Activated naive CD8-positive, alpha-beta T cell treated with anti-CD3 and anti-CD28 coated beads for 36 hours (primary cell): Measurements from ENCODE around the gene ARG2. TPM values are rescaled to one million over a fixed set of nuclear protein-coding genes. Genes with fewer than 3 reads are reported as not detected.
A peak's percentile ranks its signal among the peaks of the same experiment; 100 is the strongest.

ENCODE experiments used
- DNase-seq: peaks from one replicate; pipeline ENCODE4 v3.0.0; 2021
- H3K27ac Mint-ChIP-seq: one replicate; pipeline ENCODE4 v1.8.0; 2022; ENCODE audit warnings: mild to moderate bottlenecking, moderate library complexity, mixed read lengths
- H3K27me3 Mint-ChIP-seq: one replicate; pipeline ENCODE4 v1.8.0; 2022; ENCODE audit warnings: mild to moderate bottlenecking, mixed read lengths
- H3K36me3 Mint-ChIP-seq: one replicate; pipeline ENCODE4 v1.8.0; 2021; ENCODE audit warnings: mild to moderate bottlenecking, mixed read lengths
- H3K4me1 Mint-ChIP-seq: one replicate; pipeline ENCODE4 v1.8.0; 2021; ENCODE audit warnings: mixed read lengths
- H3K4me3 Mint-ChIP-seq: one replicate; pipeline ENCODE4 v1.8.0; 2022; ENCODE audit warnings: mild to moderate bottlenecking, moderate library complexity, mixed read lengths
- H3K9me3 Mint-ChIP-seq: one replicate; pipeline ENCODE4 v1.8.0; 2022; ENCODE audit warnings: mixed read lengths
- total RNA-seq, 2 experiments: library from RNA; stranded (reverse); gene quantifications; one replicate each; pipeline ENCODE4 v1.2.3, GENCODE V29; 2021

The ARG2 gene
- total RNA-seq, 2 experiments from 2014 or later = 8.7 to 10.2 TPM

GRCh38 chr14:67643713-67644112 is 24.0 kb downstream of the ARG2 start:
- DNase-seq = no peak
- Mint-ChIP-seq H3K4me3 (no peak overlapping the region), H3K36me3 (peaks cover 5% of the 10 kb centered on the region), H3K4me1 (peaks cover 11% of the 10 kb centered on the region), H3K27ac (no peak overlapping the region), H3K9me3 (no peaks in the 10 kb centered on the region), H3K27me3 (no peaks in the 10 kb centered on the region)

- peaks cover 11% of the 10 kb centered on the region for H3K4me1 Mint-ChIP-seq
- H3K27ac Mint-ChIP-seq = no peak overlapping the region
- no peak for DNase-seq
- H3K27me3 Mint-ChIP-seq = no peaks in the 10 kb centered on the region
- H3K9me3 Mint-ChIP-seq = no peaks in the 10 kb centered on the region
- no peak overlapping the region for H3K4me3 Mint-ChIP-seq
- peaks cover 5% of the 10 kb centered on the region for H3K36me3 Mint-ChIP-seq
These were observed 24.7 kb downstream of the ARG2 start for GRCh38 chr14:67644428-67644827.

- Mint-ChIP-seq H3K36me3 (peaks cover 6% of the 10 kb centered on the region), H3K4me3 (no peak overlapping the region), H3K27me3 (no peaks in the 10 kb centered on the region), H3K4me1 (peaks cover 11% of the 10 kb centered on the region), H3K9me3 (no peaks in the 10 kb centered on the region), H3K27ac (no peak overlapping the region)
- DNase-seq = no peak
These were observed 25.7 kb downstream of the ARG2 start for GRCh38 chr14:67645414-67645813.

GRCh38 chr14:67646131-67646530 is 26.4 kb downstream of the ARG2 start:
- Mint-ChIP-seq H3K4me3 (no peak overlapping the region), H3K9me3 (no peaks in the 10 kb centered on the region)

GRCh38 chr14:67650151-67650550 is 30.4 kb downstream of the ARG2 start:
- Mint-ChIP-seq H3K27me3 (no peaks in the 10 kb centered on the region), H3K27ac (no peak overlapping the region), H3K9me3 (no peaks in the 10 kb centered on the region), H3K36me3 (peaks cover 7% of the 10 kb centered on the region), H3K4me1 (no peaks in the 10 kb centered on the region), H3K4me3 (no peak overlapping the region)
- DNase-seq = no peak

More at GRCh38 chr14:67646131-67646530, 26.4 kb downstream of the ARG2 start:
- Mint-ChIP-seq H3K27ac (no peak overlapping the region), H3K27me3 (no peaks in the 10 kb centered on the region), H3K36me3 (peaks cover 9% of the 10 kb centered on the region), H3K4me1 (peaks cover 11% of the 10 kb centered on the region)
- DNase-seq = no peak

GRCh38 chr14:67650694-67651093 is 31.0 kb downstream of the ARG2 start:
- no peaks in the 10 kb centered on the region for H3K4me1 Mint-ChIP-seq
- no peaks in the 10 kb centered on the region for H3K27me3 Mint-ChIP-seq
- DNase-seq = no peak
- no peak overlapping the region for H3K4me3 Mint-ChIP-seq
- H3K27ac Mint-ChIP-seq = peak overlapping the region; percentile 35
- H3K36me3 Mint-ChIP-seq = peaks cover 7% of the 10 kb centered on the region
- H3K9me3 Mint-ChIP-seq = no peaks in the 10 kb centered on the region

- H3K27me3 Mint-ChIP-seq = no peaks in the 10 kb centered on the region
- H3K4me1 Mint-ChIP-seq = no peaks in the 10 kb centered on the region
- H3K4me3 Mint-ChIP-seq = no peak overlapping the region
- no peak for DNase-seq
- no peak overlapping the region for H3K27ac Mint-ChIP-seq
- peaks cover 11% of the 10 kb centered on the region for H3K36me3 Mint-ChIP-seq
- H3K9me3 Mint-ChIP-seq = no peaks in the 10 kb centered on the region
These were observed 32.5 kb downstream of the ARG2 start for GRCh38 chr14:67652189-67652588.

GRCh38 chr14:67653651-67654280 is 34.0 kb downstream of the ARG2 start:
- H3K4me1 Mint-ChIP-seq = no peaks in the 10 kb centered on the region
- no peak overlapping the region for H3K27ac Mint-ChIP-seq
- H3K4me3 Mint-ChIP-seq = no peak overlapping the region
- H3K36me3 Mint-ChIP-seq = peaks cover 13% of the 10 kb centered on the region
- no peaks in the 10 kb centered on the region for H3K27me3 Mint-ChIP-seq
- DNase-seq = no peak
- no peaks in the 10 kb centered on the region for H3K9me3 Mint-ChIP-seq

- no peak overlapping the region for H3K4me3 Mint-ChIP-seq
- peaks cover 30% of the 10 kb centered on the region for H3K4me1 Mint-ChIP-seq
- H3K9me3 Mint-ChIP-seq = no peaks in the 10 kb centered on the region
- H3K36me3 Mint-ChIP-seq = peaks cover 5% of the 10 kb centered on the region
- no peak overlapping the region for H3K27ac Mint-ChIP-seq
- no peaks in the 10 kb centered on the region for H3K27me3 Mint-ChIP-seq
- DNase-seq = no peak
These were observed 43.9 kb downstream of the ARG2 start for GRCh38 chr14:67663633-67664032.

GRCh38 chr14:67665868-67666267 is 46.1 kb downstream of the ARG2 start:
- no peak for DNase-seq
- Mint-ChIP-seq H3K9me3 (no peaks in the 10 kb centered on the region), H3K36me3 (peaks cover 5% of the 10 kb centered on the region), H3K27me3 (no peaks in the 10 kb centered on the region), H3K4me3 (no peak overlapping the region), H3K4me1 (peaks cover 46% of the 10 kb centered on the region), H3K27ac (no peak overlapping the region)

- no peak for DNase-seq
- H3K9me3 Mint-ChIP-seq = no peaks in the 10 kb centered on the region
- peaks cover 46% of the 10 kb centered on the region for H3K4me1 Mint-ChIP-seq
- H3K27me3 Mint-ChIP-seq = no peaks in the 10 kb centered on the region
- no peak overlapping the region for H3K4me3 Mint-ChIP-seq
- H3K36me3 Mint-ChIP-seq = peaks cover 5% of the 10 kb centered on the region
- H3K27ac Mint-ChIP-seq = peak overlapping the region; percentile 63
These were observed 47.2 kb downstream of the ARG2 start for GRCh38 chr14:67666750-67667449.

- Mint-ChIP-seq H3K36me3 (peaks cover 2% of the 10 kb centered on the region), H3K27ac (no peak overlapping the region), H3K4me1 (peaks cover 56% of the 10 kb centered on the region), H3K9me3 (no peaks in the 10 kb centered on the region), H3K4me3 (no peak overlapping the region), H3K27me3 (no peaks in the 10 kb centered on the region)
- DNase-seq = no peak
These were observed 48.8 kb downstream of the ARG2 start for GRCh38 chr14:67668559-67668958.

GRCh38 chr14:67673451-67673850 is 53.7 kb downstream of the ARG2 start:
- DNase-seq = no peak
- H3K27me3 Mint-ChIP-seq = no peaks in the 10 kb centered on the region
- H3K9me3 Mint-ChIP-seq = no peaks in the 10 kb centered on the region
- H3K4me3 Mint-ChIP-seq = peak overlapping the region; percentile 81
- H3K4me1 Mint-ChIP-seq = peaks cover 35% of the 10 kb centered on the region
- H3K27ac Mint-ChIP-seq = no peak overlapping the region
- H3K36me3 Mint-ChIP-seq = peaks cover 19% of the 10 kb centered on the region

GRCh38 chr14:67674139-67674479 is 54.4 kb downstream of the ARG2 start:
- H3K9me3 Mint-ChIP-seq = no peaks in the 10 kb centered on the region
- peaks cover 19% of the 10 kb centered on the region for H3K36me3 Mint-ChIP-seq
- peak overlapping the region; percentile 81 for H3K4me3 Mint-ChIP-seq
- peak overlapping the region; percentile 76 for H3K27ac Mint-ChIP-seq
- peaks cover 28% of the 10 kb centered on the region for H3K4me1 Mint-ChIP-seq
- no peaks in the 10 kb centered on the region for H3K27me3 Mint-ChIP-seq
- DNase-seq = peak; percentile 58

- H3K4me3 Mint-ChIP-seq = peak within 1 kb of the TSS; percentile 81
- peak within 1 kb of the TSS; percentile 81 for H3K27ac Mint-ChIP-seq
- DNase-seq = peak; percentile 84
- no peaks in the 10 kb centered on the region for H3K27me3 Mint-ChIP-seq
- H3K9me3 Mint-ChIP-seq = no peaks in the 10 kb centered on the region
- H3K4me1 Mint-ChIP-seq = peaks cover 23% of the 10 kb centered on the region
- peaks cover 19% of the 10 kb centered on the region for H3K36me3 Mint-ChIP-seq
These were observed 54.9 kb downstream of the ARG2 start, which contains the start of gene VTI1B for GRCh38 chr14:67674480-67675218. Gene VTI1B, minus strand, starts transcription at chr14:67674632. Its CDS starts 143 bp downstream, at chr14:67674489.
